Measurements from ENCODE around the gene FAM177B. TPM values are rescaled to one million over a fixed set of nuclear protein-coding genes. Genes with fewer than 3 reads are reported as not detected.

Gene FAM177B
- total RNA-seq, 2 donors from 2014 or later: 8.5 to 19.5 TPM

GRCh38 chr1:222697826-222698225 lies 39.2 kb upstream of the FAM177B start:
- Histone ChIP-seq H3K27me3 (no peaks in the 10 kb centered on the region), H3K27ac (no peak overlapping the region), H3K4me1 (no peaks in the 10 kb centered on the region), H3K4me3 (no peak overlapping the region), H3K9ac (ENCODE audit: low read depth in 2 of 2, low read length in 2 of 2) (no peak overlapping the region), H3K9me3 (no peaks in the 10 kb centered on the region), H3K36me3 (no peaks in the 10 kb centered on the region)
- no peak for TF ChIP-seq CTCF (IDR thresholded peaks at IDR 0.05)
- no peak for DNase-seq
- intact Hi-C loops (cut with DNase I): no loop called here

GRCh38 chr1:222702210-222702609 lies 34.8 kb upstream of the FAM177B start:
- H3K4me1 ChIP-seq: no peaks in the 10 kb centered on the region
- no peak overlapping the region for H3K27ac ChIP-seq
- TF ChIP-seq CTCF (IDR thresholded peaks at IDR 0.05): no peak
- no peaks in the 10 kb centered on the region for H3K9me3 ChIP-seq
- H3K4me3 ChIP-seq: no peak overlapping the region
- intact Hi-C loops (cut with DNase I): loop anchor here (10.0 kb wide), 1 partner anchor 237 kb away; no protein-coding TSS in a partner anchor
- H3K9ac ChIP-seq (ENCODE audit: low read depth in 2 of 2, low read length in 2 of 2): no peak overlapping the region
- H3K27me3 ChIP-seq: no peaks in the 10 kb centered on the region
- no peaks in the 10 kb centered on the region for H3K36me3 ChIP-seq
- DNase-seq: no peak

- TF ChIP-seq CTCF (IDR thresholded peaks at IDR 0.05): no peak
- no peak overlapping the region for H3K4me3 ChIP-seq
- H3K4me1 ChIP-seq: no peaks in the 10 kb centered on the region
- H3K9ac ChIP-seq (ENCODE audit: low read depth in 2 of 2, low read length in 2 of 2): no peak overlapping the region
- intact Hi-C loops (cut with DNase I): loop anchor here (10.0 kb wide), 1 partner anchor 239 kb away; no protein-coding TSS in a partner anchor
- H3K36me3 ChIP-seq: no peaks in the 10 kb centered on the region
- no peak overlapping the region for H3K27ac ChIP-seq
- H3K27me3 ChIP-seq: no peaks in the 10 kb centered on the region
- no peak for DNase-seq
- H3K9me3 ChIP-seq: no peaks in the 10 kb centered on the region
These were observed 32.7 kb upstream of the FAM177B start for GRCh38 chr1:222704260-222704659.

DNA sequence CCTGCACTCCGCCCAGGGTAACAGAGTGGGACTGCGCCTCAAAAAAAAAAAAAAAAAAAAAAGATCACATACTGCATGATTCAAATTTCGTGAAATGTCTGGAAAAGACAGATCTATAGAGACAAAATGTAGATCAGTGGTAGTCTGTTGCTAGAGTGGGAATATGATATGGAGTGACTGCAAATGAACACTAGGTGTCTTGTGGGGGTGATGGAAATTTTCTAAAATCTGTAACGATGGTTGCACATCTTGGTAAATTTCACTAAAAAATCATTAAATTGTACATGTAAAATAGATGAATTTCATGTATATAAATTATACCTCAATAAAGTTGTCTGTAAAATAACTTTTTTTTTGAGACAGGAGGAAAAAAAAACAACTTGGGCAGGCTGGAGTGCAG lies 30.2 kb upstream of the FAM177B start:
- TF ChIP-seq CTCF (IDR thresholded peaks at IDR 0.05): no peak
- no peaks in the 10 kb centered on the region for H3K27me3 ChIP-seq
- H3K4me3 ChIP-seq: no peak overlapping the region
- H3K9ac ChIP-seq (ENCODE audit: low read depth in 2 of 2, low read length in 2 of 2): no peak overlapping the region
- no peak overlapping the region for H3K27ac ChIP-seq
- intact Hi-C loops (cut with DNase I): loop anchor here (10.0 kb wide), 1 partner anchor 242 kb away; no protein-coding TSS in a partner anchor
- H3K4me1 ChIP-seq: no peaks in the 10 kb centered on the region
- no peaks in the 10 kb centered on the region for H3K36me3 ChIP-seq
- H3K9me3 ChIP-seq: no peaks in the 10 kb centered on the region
- no peak for DNase-seq

DNA sequence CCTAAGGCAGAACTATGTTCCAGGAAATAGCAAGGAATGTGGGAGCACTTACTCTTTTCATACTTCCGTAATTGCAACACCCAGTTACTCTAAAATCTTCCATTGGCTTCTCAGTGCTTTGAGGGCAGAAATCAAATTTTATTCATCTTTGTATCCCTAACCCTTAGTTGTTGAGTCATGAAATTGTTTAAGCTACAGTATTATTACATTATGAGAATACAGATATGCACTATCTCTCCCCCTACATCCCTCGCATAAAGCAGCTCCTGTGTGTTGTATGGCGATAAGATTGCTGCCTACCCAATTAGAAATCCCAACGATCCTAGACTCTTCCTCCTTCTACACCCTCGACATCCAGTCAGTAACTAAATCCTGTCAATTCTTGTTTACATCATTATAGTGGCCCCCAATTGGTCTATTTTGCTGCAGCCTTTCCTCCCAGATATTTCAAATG lies 27.3 kb upstream of the FAM177B start:
- Histone ChIP-seq H3K4me1 (no peaks in the 10 kb centered on the region), H3K9me3 (no peaks in the 10 kb centered on the region), H3K27me3 (no peaks in the 10 kb centered on the region), H3K9ac (ENCODE audit: low read depth in 2 of 2, low read length in 2 of 2) (no peak overlapping the region), H3K4me3 (no peak overlapping the region), H3K27ac (no peak overlapping the region), H3K36me3 (no peaks in the 10 kb centered on the region)
- no peak for DNase-seq
- TF ChIP-seq CTCF (IDR thresholded peaks at IDR 0.05): no peak
- intact Hi-C loops (cut with DNase I): loop anchor here (5.0 to 10.0 kb wide), 2 partner anchors 57 to 245 kb away; no protein-coding TSS in a partner anchor
